Spleen (tissue), 7 donors: ENCODE results near the gene ADCK1.

Experiments used
- CTCF ChIP-seq, 11 experiments: fragments of 200-600 bp in 7 of 11; fragments of 450-650 bp in 4 of 11; sonication (generic) in 4 of 11; IDR thresholded peaks in 8 of 11; conservative IDR thresholded peaks in 3 of 11; 1 replicate in 7 of 11; 2 replicates in 4 of 11; pipeline versions ENCODE4 v1.4.0 to v1.8.0; 2016 to 2021; ENCODE audit warnings: antibody characterized with exemption in 11 of 11, inconsistent platforms in 4 of 11, mild to moderate bottlenecking in 1 of 11
- POLR2A ChIP-seq, 3 donors: fragments of 450-650 bp; IDR thresholded peaks; one replicate each; pipeline ENCODE4 v1.5.1; 2017; ENCODE audit warnings: antibody characterized with exemption in 3 of 3, mild to moderate bottlenecking in 1 of 3
- donor health status: DM: no; HTN: no; CAD: no; lungs with moderate emphysema.
- donor health status: DM: no; HTN: no; CAD: no.
- donor health status: DM: no; HTN: no; CAD: no.

- TF ChIP-seq POLR2A (IDR thresholded peaks at IDR 0.05): no peak
- no peak for TF ChIP-seq CTCF (IDR thresholded peaks at IDR 0.05 in 8 of 11, conservative IDR thresholded peaks at IDR 0.05 in 3 of 11)
Measured at GRCh38 chr14:77832297-77832696, 32.4 kb downstream of the ADCK1 start.
